ENCODE results near the gene DOCK4. TPM values are rescaled to one million over a fixed set of nuclear protein-coding genes. Genes with fewer than 3 reads are reported as not detected.

Gene DOCK4
- total and polyA plus RNA-seq, 10 of the 15 experiments (the other 5 are each of a cell fraction or from before 2014, with no cell fraction given) = 0.03 to 0.73 (median 0.38) TPM

- BruUV-seq (replicated peaks) = no TSS peak
- intact Hi-C loops (cut with micrococcal nuclease; ENCODE audit: unreplicated experiment) = no loop called here
Measured at GRCh38 chr7:112157072-112157471, 49.1 kb downstream of the DOCK4 start.

GRCh38 chr7:112156412-112156811 lies 49.8 kb downstream of the DOCK4 start:
- 100% methylated on average over 1 of the region's 1 CpG for WGBS (ENCODE audit: insufficient coverage, insufficient replicate concordance, low lambda C conversion rate, missing lambda C conversion rate)
- no peaks in the 10 kb centered on the region for H3K27me3 ChIP-seq (replicated peaks in 1 of 2; ENCODE audit: control insufficient read depth in 2 of 2, insufficient read depth in 2 of 2, low read length in 1 of 2)
- intact Hi-C loops (cut with micrococcal nuclease; ENCODE audit: unreplicated experiment) = no loop called here
- RAD21 ChIA-PET (ENCODE audit: unreplicated experiment) = no interaction called here
- H3K36me3 ChIP-seq (ENCODE audit: control insufficient read depth in 2 of 2, insufficient read depth in 2 of 2, low read length in 1 of 2) = no peaks in the 10 kb centered on the region
- TF ChIP-seq JUNB (IDR thresholded peaks at IDR 0.05) (no peak), RELB (IDR thresholded peaks at IDR 0.05; ENCODE audit: low read depth) (no peak), HCFC1 (IDR thresholded peaks at IDR 0.05; ENCODE audit: low read length) (no peak), MYC (IDR thresholded peaks at IDR 0.05; ENCODE audit: insufficient read depth, insufficient read length, insufficient replicate concordance, low read length, severe bottlenecking) (no peak), PML (IDR thresholded peaks at IDR 0.05; ENCODE audit: low read length) (no peak)
- TF ChIP-seq, protein P1, sequence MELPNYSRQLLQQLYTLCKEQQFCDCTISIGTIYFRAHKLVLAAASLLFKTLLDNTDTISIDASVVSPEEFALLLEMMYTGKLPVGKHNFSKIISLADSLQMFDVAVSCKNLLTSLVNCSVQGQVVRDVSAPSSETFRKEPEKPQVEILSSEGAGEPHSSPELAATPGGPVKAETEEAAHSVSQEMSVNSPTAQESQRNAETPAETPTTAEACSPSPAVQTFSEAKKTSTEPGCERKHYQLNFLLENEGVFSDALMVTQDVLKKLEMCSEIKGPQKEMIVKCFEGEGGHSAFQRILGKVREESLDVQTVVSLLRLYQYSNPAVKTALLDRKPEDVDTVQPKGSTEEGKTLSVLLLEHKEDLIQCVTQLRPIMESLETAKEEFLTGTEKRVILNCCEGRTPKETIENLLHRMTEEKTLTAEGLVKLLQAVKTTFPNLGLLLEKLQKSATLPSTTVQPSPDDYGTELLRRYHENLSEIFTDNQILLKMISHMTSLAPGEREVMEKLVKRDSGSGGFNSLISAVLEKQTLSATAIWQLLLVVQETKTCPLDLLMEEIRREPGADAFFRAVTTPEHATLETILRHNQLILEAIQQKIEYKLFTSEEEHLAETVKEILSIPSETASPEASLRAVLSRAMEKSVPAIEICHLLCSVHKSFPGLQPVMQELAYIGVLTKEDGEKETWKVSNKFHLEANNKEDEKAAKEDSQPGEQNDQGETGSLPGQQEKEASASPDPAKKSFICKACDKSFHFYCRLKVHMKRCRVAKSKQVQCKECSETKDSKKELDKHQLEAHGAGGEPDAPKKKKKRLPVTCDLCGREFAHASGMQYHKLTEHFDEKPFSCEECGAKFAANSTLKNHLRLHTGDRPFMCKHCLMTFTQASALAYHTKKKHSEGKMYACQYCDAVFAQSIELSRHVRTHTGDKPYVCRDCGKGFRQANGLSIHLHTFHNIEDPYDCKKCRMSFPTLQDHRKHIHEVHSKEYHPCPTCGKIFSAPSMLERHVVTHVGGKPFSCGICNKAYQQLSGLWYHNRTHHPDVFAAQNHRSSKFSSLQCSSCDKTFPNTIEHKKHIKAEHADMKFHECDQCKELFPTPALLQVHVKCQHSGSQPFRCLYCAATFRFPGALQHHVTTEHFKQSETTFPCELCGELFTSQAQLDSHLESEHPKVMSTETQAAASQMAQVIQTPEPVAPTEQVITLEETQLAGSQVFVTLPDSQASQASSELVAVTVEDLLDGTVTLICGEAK (IDR thresholded peaks at IDR 0.05; ENCODE audit: borderline replicate concordance) = no peak
- no peak overlapping the region for H3K27ac ChIP-seq (ENCODE audit: control insufficient read depth, insufficient read depth)
- H3K4me1 ChIP-seq (ENCODE audit: control insufficient read depth, insufficient read depth, low read length) = no peaks in the 10 kb centered on the region
- no TSS peak for BruUV-seq (replicated peaks)
- no peak for FAIRE-seq
- POLR2A ChIA-PET = no interaction called here
- H3K79me2 ChIP-seq (ENCODE audit: control insufficient read depth, insufficient read depth, low read length) = no peaks in the 10 kb centered on the region
- in situ Hi-C loops (cut with MboI) = no loop called here
- CTCF ChIA-PET = no interaction called here
- ATAC-seq = no peak
- H3K9me3 ChIP-seq (replicated peaks; ENCODE audit: control insufficient read depth, insufficient read depth, low read length) = no peaks in the 10 kb centered on the region
- SMC1A ChIA-PET (ENCODE audit: uncharacterized antibody, unreplicated experiment) = interaction anchor here (1.0 kb wide), 1 partner anchor 11 kb away, joined by 3 read pairs; no protein-coding TSS in a partner anchor
- H2AFZ ChIP-seq (ENCODE audit: control insufficient read depth, low read depth, low read length) = no peak overlapping the region
- H3K9ac ChIP-seq (ENCODE audit: control insufficient read depth, insufficient read depth, low read length) = no peak overlapping the region
- no peak overlapping the region for H3K4me2 ChIP-seq (ENCODE audit: control insufficient read depth, insufficient read depth)
- H4K20me1 ChIP-seq (ENCODE audit: control insufficient read depth, insufficient read depth) = no peaks in the 10 kb centered on the region
- no peak for DNase-seq (ENCODE audit: low read depth, low spot score)
- no peak overlapping the region for H3K4me3 ChIP-seq

More at GRCh38 chr7:112157072-112157471, 49.1 kb downstream of the DOCK4 start:
- FAIRE-seq = no peak
- no peak for DNase-seq (ENCODE audit: low read depth, low spot score)
- H4K20me1 ChIP-seq (ENCODE audit: control insufficient read depth, insufficient read depth) = no peaks in the 10 kb centered on the region
- no peak for TF ChIP-seq CREB1 (IDR thresholded peaks at IDR 0.05; ENCODE audit: low read depth)
- TF ChIP-seq TCF3 (IDR thresholded peaks at IDR 0.05; ENCODE audit: borderline replicate concordance, insufficient read depth, low read depth, low read length) = no peak
- TF ChIP-seq NFIC (IDR thresholded peaks at IDR 0.05; ENCODE audit: low read depth, low read length) = no peak
- TF ChIP-seq SMAD5 (IDR thresholded peaks at IDR 0.05; ENCODE audit: low read depth) = no peak
- no peak for TF ChIP-seq STAT1 (conservative IDR thresholded peaks at IDR 0.05)
- TF ChIP-seq HDAC6 (IDR thresholded peaks at IDR 0.05; ENCODE audit: unreplicated experiment) = no peak
- TF ChIP-seq RFX5 (IDR thresholded peaks at IDR 0.05; ENCODE audit: low read depth, low read length) = no peak
- no peak for TF ChIP-seq RAD21 (IDR thresholded peaks at IDR 0.05; ENCODE audit: insufficient read depth, low read depth, low read length)
- TF ChIP-seq ASH2L (IDR thresholded peaks at IDR 0.05; ENCODE audit: borderline replicate concordance, low read depth) = no peak
- TF ChIP-seq MXI1 (IDR thresholded peaks at IDR 0.05; ENCODE audit: low read depth, low read length) = no peak
- no peak for TF ChIP-seq YY1 (IDR thresholded peaks at IDR 0.05; ENCODE audit: low read depth, low read length)
- H3K79me2 ChIP-seq (ENCODE audit: control insufficient read depth, insufficient read depth, low read length) = no peaks in the 10 kb centered on the region
- no peak overlapping the region for H3K27ac ChIP-seq (ENCODE audit: control insufficient read depth, insufficient read depth)
- in situ Hi-C loops (cut with MboI) = no loop called here
- no peak for ATAC-seq
- ChIA-PET RAD21 (ENCODE audit: unreplicated experiment) (no interaction called here), CTCF (no interaction called here), SMC1A (ENCODE audit: uncharacterized antibody, unreplicated experiment) (interaction anchor here (1.0 kb wide), 1 partner anchor 10 kb away, joined by 3 read pairs; no protein-coding TSS in a partner anchor), POLR2A (no interaction called here)
- H3K27me3 ChIP-seq (replicated peaks in 1 of 2; ENCODE audit: control insufficient read depth in 2 of 2, insufficient read depth in 2 of 2, low read length in 1 of 2) = no peaks in the 10 kb centered on the region
- no peaks in the 10 kb centered on the region for H3K36me3 ChIP-seq (ENCODE audit: control insufficient read depth in 2 of 2, insufficient read depth in 2 of 2, low read length in 1 of 2)
- H3K9me3 ChIP-seq (replicated peaks; ENCODE audit: control insufficient read depth, insufficient read depth, low read length) = no peaks in the 10 kb centered on the region
- no peaks in the 10 kb centered on the region for H3K4me1 ChIP-seq (ENCODE audit: control insufficient read depth, insufficient read depth, low read length)
- H3K4me3 ChIP-seq = no peak overlapping the region
- H3K9ac ChIP-seq (ENCODE audit: control insufficient read depth, insufficient read depth, low read length) = no peak overlapping the region
- no peak overlapping the region for H3K4me2 ChIP-seq (ENCODE audit: control insufficient read depth, insufficient read depth)
- 51% methylated on average over 4 of the region's 4 CpGs for WGBS (ENCODE audit: insufficient coverage, insufficient replicate concordance, low lambda C conversion rate, missing lambda C conversion rate)
- no peak overlapping the region for H2AFZ ChIP-seq (ENCODE audit: control insufficient read depth, low read depth, low read length)
